ENCODE results near the gene CELF4. TPM values are rescaled to one million over a fixed set of nuclear protein-coding genes. Genes with fewer than 3 reads are reported as not detected.

Gene CELF4
- total RNA-seq, 2 donors from 2014 or later, result 1.4 TPM; not detected in 1

DNA sequence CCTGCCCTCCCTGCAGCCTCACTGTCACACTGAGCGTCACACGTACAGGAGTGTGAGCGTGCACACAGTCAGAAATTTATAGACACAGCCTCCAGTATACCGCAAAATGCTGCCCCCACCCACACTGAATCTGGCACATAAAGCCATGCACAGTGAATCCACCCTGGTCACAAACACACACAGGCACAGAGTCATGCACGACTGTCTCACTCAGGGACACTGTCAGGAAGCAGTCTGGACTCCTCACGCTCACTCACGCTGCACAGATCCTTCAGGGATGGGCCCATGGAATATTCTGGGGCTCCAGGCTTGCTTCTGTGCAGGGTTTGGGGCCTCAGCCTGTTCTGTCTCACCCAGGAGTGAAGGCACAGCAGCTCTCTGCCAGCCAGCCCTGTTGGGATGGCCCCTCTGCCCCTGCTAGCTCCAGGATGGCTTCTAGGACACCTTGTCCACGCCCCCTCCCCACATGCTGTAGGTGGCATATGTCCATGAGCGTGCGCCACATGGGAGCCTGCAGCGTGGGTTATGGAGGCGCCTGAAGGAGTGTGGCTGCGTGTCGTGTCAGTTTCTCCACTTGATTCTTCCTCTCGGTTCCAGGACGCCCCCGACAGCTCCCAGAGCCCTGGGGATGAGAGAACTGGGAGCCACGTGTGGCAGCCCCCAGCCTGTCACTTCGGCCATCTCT lies 175.8 kb downstream of the CELF4 start:
- DNase-seq, result no peak
- H3K9me3 ChIP-seq, result no peaks in the 10 kb centered on the region
- TF ChIP-seq, protein P1, sequence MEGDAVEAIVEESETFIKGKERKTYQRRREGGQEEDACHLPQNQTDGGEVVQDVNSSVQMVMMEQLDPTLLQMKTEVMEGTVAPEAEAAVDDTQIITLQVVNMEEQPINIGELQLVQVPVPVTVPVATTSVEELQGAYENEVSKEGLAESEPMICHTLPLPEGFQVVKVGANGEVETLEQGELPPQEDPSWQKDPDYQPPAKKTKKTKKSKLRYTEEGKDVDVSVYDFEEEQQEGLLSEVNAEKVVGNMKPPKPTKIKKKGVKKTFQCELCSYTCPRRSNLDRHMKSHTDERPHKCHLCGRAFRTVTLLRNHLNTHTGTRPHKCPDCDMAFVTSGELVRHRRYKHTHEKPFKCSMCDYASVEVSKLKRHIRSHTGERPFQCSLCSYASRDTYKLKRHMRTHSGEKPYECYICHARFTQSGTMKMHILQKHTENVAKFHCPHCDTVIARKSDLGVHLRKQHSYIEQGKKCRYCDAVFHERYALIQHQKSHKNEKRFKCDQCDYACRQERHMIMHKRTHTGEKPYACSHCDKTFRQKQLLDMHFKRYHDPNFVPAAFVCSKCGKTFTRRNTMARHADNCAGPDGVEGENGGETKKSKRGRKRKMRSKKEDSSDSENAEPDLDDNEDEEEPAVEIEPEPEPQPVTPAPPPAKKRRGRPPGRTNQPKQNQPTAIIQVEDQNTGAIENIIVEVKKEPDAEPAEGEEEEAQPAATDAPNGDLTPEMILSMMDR (IDR thresholded peaks at IDR 0.05), result no peak
- no peaks in the 10 kb centered on the region for H3K4me1 ChIP-seq
- H3K9ac ChIP-seq (ENCODE audit: low read depth in 2 of 2, low read length in 2 of 2), result no peak overlapping the region
- intact Hi-C loops (cut with DNase I), result loop anchor here (5.0 kb wide), 1 partner anchor 147 kb away; no protein-coding TSS in a partner anchor
- no peak overlapping the region for H3K27ac ChIP-seq
- H3K27me3 ChIP-seq, result peaks cover 9% of the 10 kb centered on the region
- no peaks in the 10 kb centered on the region for H3K36me3 ChIP-seq
- no peak overlapping the region for H3K4me3 ChIP-seq

DNA sequence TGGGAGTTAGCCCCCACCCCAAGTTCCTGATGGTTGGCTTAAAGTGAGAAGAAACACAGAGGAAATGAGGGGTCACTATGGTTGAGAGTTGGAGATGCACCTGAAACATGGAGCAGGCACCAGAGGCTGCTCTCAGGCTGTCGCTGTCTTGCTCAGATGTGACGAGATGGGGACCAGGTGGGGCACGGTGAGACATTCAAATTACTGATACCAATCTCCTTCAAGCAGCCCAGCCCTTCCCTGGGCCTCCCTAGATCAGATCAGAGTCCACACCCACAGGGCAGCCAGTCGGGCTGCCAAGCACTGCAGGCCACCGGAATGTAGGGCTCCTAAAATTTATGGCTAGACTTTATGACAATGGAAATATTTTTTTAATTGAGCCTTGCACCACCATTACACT lies 176.6 kb downstream of the CELF4 start:
- Histone ChIP-seq H3K9me3 (no peaks in the 10 kb centered on the region), H3K9ac (ENCODE audit: low read depth in 2 of 2, low read length in 2 of 2) (no peak overlapping the region), H3K4me1 (no peaks in the 10 kb centered on the region), H3K4me3 (no peak overlapping the region), H3K27me3 (peaks cover 5% of the 10 kb centered on the region), H3K36me3 (no peaks in the 10 kb centered on the region), H3K27ac (no peak overlapping the region)
- TF ChIP-seq, protein P1 (IDR thresholded peaks at IDR 0.05), result no peak
- intact Hi-C loops (cut with DNase I), result loop anchor here (5.0 kb wide), 1 partner anchor 148 kb away; no protein-coding TSS in a partner anchor
- no peak for DNase-seq

DNA sequence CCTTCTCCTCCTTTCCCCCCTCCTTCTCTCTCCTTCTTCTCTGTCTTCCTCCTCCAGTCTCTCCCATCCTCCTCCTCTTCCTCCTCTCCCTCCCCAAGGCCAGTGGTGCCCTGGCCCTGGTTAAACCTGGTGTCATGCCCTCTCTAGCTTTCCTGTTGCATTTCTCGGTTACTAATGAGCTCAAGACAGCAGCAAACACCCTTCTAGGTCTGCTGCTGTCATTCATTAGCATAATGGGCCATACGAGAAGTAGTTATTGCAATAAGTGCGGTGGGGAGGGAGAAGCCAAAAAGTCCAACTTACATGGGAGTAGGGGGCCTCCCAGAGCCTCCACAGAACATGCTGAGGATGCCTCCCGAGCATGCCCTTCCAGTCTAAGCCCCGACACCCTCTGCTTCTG lies 177.2 kb downstream of the CELF4 start:
- H3K9me3 ChIP-seq, result no peaks in the 10 kb centered on the region
- DNase-seq, result no peak
- no peaks in the 10 kb centered on the region for H3K4me1 ChIP-seq
- intact Hi-C loops (cut with DNase I), result loop anchor here (5.0 kb wide), 1 partner anchor 149 kb away; no protein-coding TSS in a partner anchor
- no peaks in the 10 kb centered on the region for H3K36me3 ChIP-seq
- H3K27me3 ChIP-seq, result no peaks in the 10 kb centered on the region
- H3K9ac ChIP-seq (ENCODE audit: low read depth in 2 of 2, low read length in 2 of 2), result no peak overlapping the region
- no peak overlapping the region for H3K27ac ChIP-seq
- no peak overlapping the region for H3K4me3 ChIP-seq
- TF ChIP-seq, protein P1 (IDR thresholded peaks at IDR 0.05), result no peak

GRCh38 chr18:37385846-37386778 lies 179.5 kb downstream of the CELF4 start:
- no peak for DNase-seq
- Histone ChIP-seq H3K4me1 (no peaks in the 10 kb centered on the region), H3K36me3 (no peaks in the 10 kb centered on the region), H3K27ac (no peak overlapping the region), H3K4me3 (no peak overlapping the region), H3K9me3 (no peaks in the 10 kb centered on the region), H3K27me3 (no peaks in the 10 kb centered on the region), H3K9ac (ENCODE audit: low read depth in 2 of 2, low read length in 2 of 2) (no peak overlapping the region)
- TF ChIP-seq, protein P1 (IDR thresholded peaks at IDR 0.05), result peak; percentile 62
- intact Hi-C loops (cut with DNase I), result loop anchor here (5.0 kb wide), 1 partner anchor 151 kb away; no protein-coding TSS in a partner anchor

GRCh38 chr18:37383846-37384595 lies 181.6 kb downstream of the CELF4 start:
- no peaks in the 10 kb centered on the region for H3K27me3 ChIP-seq
- no peak overlapping the region for H3K27ac ChIP-seq
- no peaks in the 10 kb centered on the region for H3K9me3 ChIP-seq
- intact Hi-C loops (cut with DNase I), result no loop called here
- no peak for DNase-seq
- TF ChIP-seq, protein P1 (IDR thresholded peaks at IDR 0.05), result no peak
- H3K4me1 ChIP-seq, result no peaks in the 10 kb centered on the region
- no peak overlapping the region for H3K9ac ChIP-seq (ENCODE audit: low read depth in 2 of 2, low read length in 2 of 2)
- H3K4me3 ChIP-seq, result no peak overlapping the region
- no peaks in the 10 kb centered on the region for H3K36me3 ChIP-seq

Measured in colonic mucosa (tissue), 4 donors.